GM12873 (cell line): ENCODE measurements around the gene TLE6.

Experiments
- TF ChIP-seq, protein P1 (sequence below): IDR thresholded peaks from 2 replicates; pipeline ENCODE4 v1.5.1; 2012; ENCODE audit warnings: low read depth, mild to moderate bottlenecking, moderate library complexity, low read length, control low read depth; ENCODE audit not compliant: insufficient read depth; ENCODE audit errors: missing control alignments

The TLE6 gene

GRCh38 chr19:2977746-2978138 is 378 bp downstream of the TLE6 start:
- TF ChIP-seq, protein P1, sequence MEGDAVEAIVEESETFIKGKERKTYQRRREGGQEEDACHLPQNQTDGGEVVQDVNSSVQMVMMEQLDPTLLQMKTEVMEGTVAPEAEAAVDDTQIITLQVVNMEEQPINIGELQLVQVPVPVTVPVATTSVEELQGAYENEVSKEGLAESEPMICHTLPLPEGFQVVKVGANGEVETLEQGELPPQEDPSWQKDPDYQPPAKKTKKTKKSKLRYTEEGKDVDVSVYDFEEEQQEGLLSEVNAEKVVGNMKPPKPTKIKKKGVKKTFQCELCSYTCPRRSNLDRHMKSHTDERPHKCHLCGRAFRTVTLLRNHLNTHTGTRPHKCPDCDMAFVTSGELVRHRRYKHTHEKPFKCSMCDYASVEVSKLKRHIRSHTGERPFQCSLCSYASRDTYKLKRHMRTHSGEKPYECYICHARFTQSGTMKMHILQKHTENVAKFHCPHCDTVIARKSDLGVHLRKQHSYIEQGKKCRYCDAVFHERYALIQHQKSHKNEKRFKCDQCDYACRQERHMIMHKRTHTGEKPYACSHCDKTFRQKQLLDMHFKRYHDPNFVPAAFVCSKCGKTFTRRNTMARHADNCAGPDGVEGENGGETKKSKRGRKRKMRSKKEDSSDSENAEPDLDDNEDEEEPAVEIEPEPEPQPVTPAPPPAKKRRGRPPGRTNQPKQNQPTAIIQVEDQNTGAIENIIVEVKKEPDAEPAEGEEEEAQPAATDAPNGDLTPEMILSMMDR, result no peak

- TF ChIP-seq, protein P1, result no peak
Observed at GRCh38 chr19:2978166-2978767, 903 bp downstream of the TLE6 start.

- TF ChIP-seq, protein P1, result no peak
Observed at GRCh38 chr19:2978772-2979171, 1.4 kb downstream of the TLE6 start.

DNA sequence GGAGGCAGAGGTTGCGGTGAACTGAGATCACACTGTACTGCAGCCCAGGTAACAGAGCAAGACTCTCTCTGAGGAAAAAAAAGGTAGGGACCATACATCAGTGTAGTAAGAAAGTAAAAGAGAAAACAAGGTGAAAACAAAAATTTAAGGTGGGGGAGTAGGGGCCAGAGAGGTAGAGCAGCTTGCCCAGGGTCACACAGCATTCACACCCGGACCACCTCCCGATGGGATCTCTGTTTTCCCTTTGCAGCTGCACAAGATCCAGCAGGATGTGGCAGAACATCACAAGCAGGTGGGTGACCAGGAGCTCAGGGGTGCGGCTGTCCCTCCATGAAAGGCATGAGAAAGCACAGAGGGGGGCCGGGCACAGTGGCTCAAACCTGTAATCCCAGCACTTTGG is 4.5 kb downstream of the TLE6 start:
- TF ChIP-seq, protein P1, result no peak

GRCh38 chr19:2982561-2982960 is 5.2 kb downstream of the TLE6 start:
- TF ChIP-seq, protein P1, result no peak

DNA sequence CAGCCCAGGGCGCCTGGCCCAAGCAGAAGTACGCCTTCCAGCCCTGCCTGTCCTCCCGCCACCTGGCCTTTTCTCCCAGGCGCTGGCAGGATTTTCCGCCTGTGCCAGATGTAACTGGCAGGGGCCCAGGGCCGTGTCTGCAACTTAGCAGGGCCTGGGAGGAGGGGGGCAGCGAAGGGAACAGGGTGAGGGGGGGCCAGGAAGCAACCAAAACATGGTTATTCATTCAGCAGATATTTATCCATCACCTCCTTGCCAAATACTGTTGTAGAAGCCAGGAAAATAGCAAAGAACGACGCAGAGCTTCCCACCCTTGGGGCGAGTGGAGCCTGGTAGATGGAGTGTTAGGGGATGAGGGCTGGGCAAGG is 5.6 kb downstream of the TLE6 start:
- TF ChIP-seq, protein P1, result no peak

DNA sequence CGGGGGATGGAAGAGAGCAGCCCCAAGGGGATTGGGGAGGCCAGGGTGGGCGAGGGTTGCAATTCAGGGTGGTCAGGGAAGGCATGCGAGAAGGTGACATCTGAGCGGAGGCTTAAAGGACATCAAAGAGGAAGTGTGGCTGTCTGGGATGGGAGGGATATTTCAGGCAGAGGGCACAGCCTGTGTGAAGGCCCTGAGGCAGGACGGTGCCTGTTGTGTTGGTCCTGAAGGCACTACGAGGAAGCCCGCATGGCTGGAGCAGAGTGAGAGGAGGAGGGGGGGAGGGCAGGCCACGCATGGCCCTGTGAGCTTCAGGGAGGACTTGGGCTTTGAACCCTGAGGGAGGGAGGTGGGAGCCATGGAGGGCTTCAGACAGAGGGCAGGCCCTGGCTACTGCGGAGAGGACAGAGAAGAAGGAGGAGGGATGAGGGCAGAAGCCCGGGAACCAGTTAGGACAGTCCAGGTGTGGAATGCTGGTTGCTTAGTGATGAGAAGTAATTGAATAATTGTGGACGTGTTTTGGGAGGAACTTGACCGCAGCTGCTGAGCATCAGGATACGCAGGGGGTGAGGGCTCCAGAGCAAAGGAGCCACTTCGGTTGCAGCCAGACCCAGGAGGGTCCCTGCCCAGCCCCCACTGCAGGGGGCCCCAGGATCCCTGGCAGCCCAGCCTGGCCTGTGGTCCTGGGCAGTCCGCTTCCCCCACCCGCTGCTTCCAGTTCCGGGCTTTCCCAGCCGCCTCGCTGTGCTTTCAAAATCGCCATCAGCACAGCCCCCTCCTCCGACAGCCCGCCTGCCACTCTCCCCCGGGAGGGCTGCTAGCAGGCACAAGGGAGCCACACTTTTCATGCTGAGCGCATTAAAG is 6.2 kb downstream of the TLE6 start:
- TF ChIP-seq, protein P1, result no peak
